HUES6 (cell line): Measurements from ENCODE around the gene TTC9B.

ENCODE experiments used
- H3K27ac ChIP-seq: 2 replicates; pipeline ENCODE4 v1.7.0; 2013; ENCODE audit warnings: low read depth, mild to moderate bottlenecking, low read length, inconsistent platforms
- H3K27me3 ChIP-seq: 2 replicates; pipeline ENCODE4 v1.6.1; 2013; ENCODE audit warnings: low read length; ENCODE audit not compliant: control insufficient read depth, insufficient read depth
- H3K36me3 ChIP-seq: 2 replicates; pipeline ENCODE4 v1.6.1; 2013; ENCODE audit warnings: low read length; ENCODE audit not compliant: control insufficient read depth, insufficient read depth
- H3K4me1 ChIP-seq: 2 replicates; pipeline ENCODE4 v1.6.1; 2013; ENCODE audit warnings: low read length; ENCODE audit not compliant: control insufficient read depth, insufficient read depth
- H3K4me3 ChIP-seq: 2 replicates; pipeline ENCODE4 v1.5.1; 2013; ENCODE audit warnings: low read depth, low read length
- H3K9ac ChIP-seq: one replicate; pipeline ENCODE4 v1.6.1; 2013; ENCODE audit warnings: mild to moderate bottlenecking, low read length
- H3K9me3 ChIP-seq: 2 replicates; pipeline ENCODE4 v1.6.1; 2013; ENCODE audit warnings: low read depth, low read length; ENCODE audit not compliant: control insufficient read depth, insufficient read depth

Gene TTC9B

GRCh38 chr19:40217934-40218890 is at the start of gene TTC9B:
Gene TTC9B, minus strand, starts transcription at chr19:40218384. Its CDS starts 3 bp downstream, at chr19:40218381.
- Histone ChIP-seq H3K9ac (no peak within 1 kb of the TSS), H3K36me3 (no peaks in the 10 kb centered on the region), H3K9me3 (no peaks in the 10 kb centered on the region), H3K4me1 (peaks cover 8% of the 10 kb centered on the region; the same call in 1 of the 2 replicates), H3K4me3 (peak within 1 kb of the TSS; percentile 49), H3K27ac (no peak within 1 kb of the TSS), H3K27me3 (peaks cover 55% of the 10 kb centered on the region)

DNA sequence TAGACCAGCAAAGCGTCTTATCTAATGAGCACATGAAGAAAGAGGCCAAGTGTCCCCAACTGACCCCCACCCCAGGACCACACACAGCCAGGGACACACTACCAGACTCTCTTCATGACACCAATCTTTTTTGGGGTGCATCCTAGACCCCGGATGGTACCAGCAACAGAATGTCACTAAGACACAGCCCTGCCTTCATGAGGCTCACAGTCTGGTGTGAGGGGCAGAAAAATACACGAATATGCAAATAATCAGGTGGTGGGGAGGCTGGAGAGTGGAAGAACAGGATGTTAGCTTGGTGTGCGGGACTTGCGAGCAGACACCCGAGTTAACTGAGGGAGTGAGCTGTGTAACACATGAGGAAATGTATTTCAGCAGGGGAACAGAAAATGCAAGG is 49.4 kb upstream of the TTC9B start:
- Histone ChIP-seq H3K27ac (no peak overlapping the region), H3K9me3 (no peaks in the 10 kb centered on the region), H3K4me3 (no peak overlapping the region), H3K4me1 (peaks cover 28% of the 10 kb centered on the region), H3K27me3 (no peaks in the 10 kb centered on the region), H3K36me3 (peaks cover 35% of the 10 kb centered on the region), H3K9ac (no peak overlapping the region)

DNA sequence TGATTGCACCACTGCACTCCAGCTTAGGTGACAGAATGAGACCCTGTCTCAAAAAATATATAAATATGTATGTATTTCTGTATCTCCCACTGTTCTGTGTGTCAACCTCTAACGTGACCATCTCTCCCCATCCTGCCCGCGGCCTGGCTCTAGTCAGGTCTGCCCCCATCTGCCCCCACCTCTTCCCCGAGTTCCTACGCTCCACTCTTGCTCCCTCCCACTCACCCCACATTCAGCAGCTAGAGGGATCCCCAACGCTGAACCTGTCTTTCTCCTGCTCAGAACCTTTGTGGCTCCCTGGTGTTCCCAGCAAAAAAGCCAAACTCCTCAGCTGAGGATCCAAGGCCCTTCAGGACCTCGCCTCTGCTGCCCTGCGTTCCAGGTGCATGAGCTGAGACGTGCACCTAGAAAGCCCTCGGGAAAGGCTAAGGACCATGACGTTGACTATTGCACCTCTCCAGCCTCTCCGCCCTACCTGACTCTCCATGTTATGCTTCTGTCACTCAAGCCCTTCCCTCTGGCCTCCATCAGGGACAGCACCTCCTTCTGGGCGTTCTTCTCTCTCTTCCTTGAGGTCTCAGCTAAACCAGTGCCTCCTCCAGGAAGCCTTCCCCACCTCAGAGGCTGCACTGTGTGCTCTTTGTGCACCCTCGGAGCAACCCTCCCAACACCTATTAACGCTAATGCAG is 48.9 kb upstream of the TTC9B start:
- peaks cover 36% of the 10 kb centered on the region for H3K36me3 ChIP-seq
- peaks cover 28% of the 10 kb centered on the region for H3K4me1 ChIP-seq
- no peaks in the 10 kb centered on the region for H3K9me3 ChIP-seq
- no peaks in the 10 kb centered on the region for H3K27me3 ChIP-seq
- H3K9ac ChIP-seq: no peak overlapping the region
- no peak overlapping the region for H3K27ac ChIP-seq
- H3K4me3 ChIP-seq: no peak overlapping the region

GRCh38 chr19:40266119-40266518 is 47.9 kb upstream of the TTC9B start:
- Histone ChIP-seq H3K4me1 (peaks cover 28% of the 10 kb centered on the region), H3K9me3 (no peaks in the 10 kb centered on the region), H3K36me3 (peaks cover 36% of the 10 kb centered on the region), H3K27ac (0 out of 2 replicates have a peak overlapping the region, but pooled peaks have one; percentile 51), H3K27me3 (no peaks in the 10 kb centered on the region), H3K9ac (no peak overlapping the region), H3K4me3 (no peak overlapping the region)

DNA sequence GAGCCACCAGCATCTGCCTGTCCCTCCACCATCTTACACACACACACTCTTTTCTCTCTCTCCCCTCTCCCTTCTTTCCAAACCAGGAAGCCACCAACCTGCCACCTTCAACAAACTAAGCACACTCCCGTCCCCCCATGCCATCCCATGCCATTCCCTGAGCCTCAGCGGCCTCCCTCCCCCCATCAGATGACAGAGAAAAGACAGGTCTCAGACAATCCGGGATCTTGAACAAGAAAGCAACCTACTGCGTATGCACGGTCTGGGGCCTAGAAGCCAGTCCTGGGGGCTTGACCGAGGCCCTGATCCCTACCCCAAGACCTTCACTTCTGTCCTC is 47.5 kb upstream of the TTC9B start:
- Histone ChIP-seq H3K27ac (0 out of 2 replicates have a peak overlapping the region, but pooled peaks have one; percentile 51), H3K36me3 (peaks cover 36% of the 10 kb centered on the region), H3K27me3 (no peaks in the 10 kb centered on the region), H3K9me3 (no peaks in the 10 kb centered on the region), H3K4me3 (no peak overlapping the region), H3K4me1 (peaks cover 28% of the 10 kb centered on the region), H3K9ac (no peak overlapping the region)

DNA sequence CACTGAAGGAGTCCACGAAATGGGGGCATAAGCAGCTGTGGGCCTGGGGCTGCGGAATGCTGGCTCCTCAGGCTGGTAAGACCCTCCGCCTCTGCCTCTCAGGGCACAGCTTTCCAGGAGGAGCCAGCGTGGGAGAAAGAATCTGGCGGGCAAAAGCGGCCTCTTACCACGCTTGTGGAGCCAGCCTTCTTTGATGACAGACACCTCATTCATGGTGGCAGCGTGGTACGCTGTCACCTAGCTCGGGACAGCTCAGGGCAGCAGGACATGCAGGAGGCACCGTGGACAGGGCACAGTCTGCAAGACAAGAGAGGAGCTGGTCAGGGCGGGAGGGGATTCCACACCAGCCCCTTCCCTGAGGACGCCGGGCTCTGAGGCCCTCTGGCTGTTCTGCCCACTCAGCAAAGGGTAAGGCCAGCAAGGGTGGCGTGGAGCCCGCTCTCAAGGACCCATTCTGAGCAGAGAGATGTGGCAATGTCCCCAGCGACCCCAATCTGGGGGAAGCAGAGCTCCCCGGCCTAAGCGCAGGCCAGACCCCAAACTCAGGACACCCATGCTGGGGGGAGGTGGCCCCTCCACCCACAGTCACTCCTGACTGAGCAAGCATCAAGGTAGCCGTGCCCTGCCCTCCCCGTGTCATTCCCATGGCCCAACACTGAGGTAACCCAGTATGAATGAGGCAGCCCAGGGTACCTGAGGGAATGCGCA is 47.0 kb upstream of the TTC9B start:
- Histone ChIP-seq H3K27ac (no peak overlapping the region), H3K4me3 (no peak overlapping the region), H3K9ac (no peak overlapping the region), H3K4me1 (peaks cover 26% of the 10 kb centered on the region), H3K36me3 (peaks cover 36% of the 10 kb centered on the region), H3K27me3 (no peaks in the 10 kb centered on the region), H3K9me3 (no peaks in the 10 kb centered on the region)

- H3K4me3 ChIP-seq: no peak overlapping the region
- H3K36me3 ChIP-seq: peaks cover 34% of the 10 kb centered on the region
- peaks cover 21% of the 10 kb centered on the region for H3K4me1 ChIP-seq
- H3K9ac ChIP-seq: peak overlapping the region; percentile 1
- no peak overlapping the region for H3K27ac ChIP-seq
- no peaks in the 10 kb centered on the region for H3K9me3 ChIP-seq
- H3K27me3 ChIP-seq: no peaks in the 10 kb centered on the region
Observed at GRCh38 chr19:40264314-40265054, 46.3 kb upstream of the TTC9B start.

DNA sequence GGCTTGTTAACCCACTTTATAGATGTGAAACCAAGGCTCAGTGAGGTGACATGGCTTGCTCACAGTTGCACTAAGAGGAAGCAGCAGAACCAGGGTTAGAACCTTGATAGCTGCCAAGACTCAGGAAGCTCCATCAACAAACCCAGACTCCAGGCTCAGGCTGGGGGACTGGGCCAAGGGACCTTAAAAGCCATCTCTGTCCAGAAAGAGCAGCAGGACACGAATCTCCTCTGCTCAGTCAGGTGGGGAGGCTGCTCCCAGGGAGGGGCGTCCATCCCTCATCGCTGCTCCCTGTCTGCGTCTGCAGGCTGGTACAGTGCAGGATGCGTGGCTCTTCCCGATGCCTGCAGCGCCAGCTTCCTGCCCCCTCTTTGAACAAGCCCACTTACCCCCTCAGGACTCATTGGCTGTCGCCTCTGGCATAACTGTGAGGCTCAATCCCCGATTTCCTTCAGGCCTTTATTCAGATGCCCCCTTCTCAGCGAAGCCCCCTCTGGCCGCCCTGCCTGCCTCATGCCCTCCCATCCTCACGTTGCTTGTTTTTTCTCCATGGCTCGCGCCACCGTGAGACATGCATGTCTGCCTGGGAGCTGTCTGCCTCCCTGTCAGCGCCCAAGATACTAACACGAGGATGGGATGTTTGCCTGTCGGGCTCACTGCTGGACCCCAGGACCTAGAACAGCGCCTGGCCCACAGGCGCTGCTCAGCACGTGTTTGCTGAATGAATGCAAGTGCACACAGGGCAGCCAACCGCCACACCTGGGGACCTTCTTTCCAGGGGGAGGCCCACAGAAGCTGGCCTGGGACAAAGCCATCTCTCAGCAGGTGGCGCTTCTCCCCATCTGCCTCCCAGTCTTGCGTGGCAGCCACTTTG is 45.5 kb upstream of the TTC9B start:
- Histone ChIP-seq H3K4me3 (no peak overlapping the region), H3K9ac (no peak overlapping the region), H3K27me3 (no peaks in the 10 kb centered on the region), H3K9me3 (no peaks in the 10 kb centered on the region), H3K4me1 (peaks cover 21% of the 10 kb centered on the region), H3K36me3 (peaks cover 33% of the 10 kb centered on the region), H3K27ac (no peak overlapping the region)

GRCh38 chr19:40262422-40262821 is 44.2 kb upstream of the TTC9B start:
- H3K36me3 ChIP-seq: peaks cover 36% of the 10 kb centered on the region
- H3K4me3 ChIP-seq: no peak overlapping the region
- H3K27ac ChIP-seq: no peak overlapping the region

DNA sequence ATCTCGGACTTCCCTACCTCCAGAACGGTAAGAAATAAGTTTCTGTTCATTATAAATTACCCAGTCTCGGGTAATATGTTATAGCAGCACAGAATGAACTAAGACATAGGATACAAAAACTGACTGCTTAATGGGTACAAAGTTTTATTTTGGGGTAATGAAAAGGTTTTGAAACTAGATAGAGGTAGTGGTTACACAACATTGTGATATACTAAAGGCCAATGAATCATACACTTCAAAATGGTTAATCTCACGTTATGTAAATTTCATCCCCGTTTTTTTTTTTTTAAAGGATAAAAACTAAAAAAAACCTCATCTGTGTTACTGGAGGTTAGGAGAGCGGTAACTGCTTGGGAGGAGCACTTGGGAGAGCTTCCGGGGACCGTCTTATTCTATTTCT is 43.4 kb upstream of the TTC9B start:
- H3K36me3 ChIP-seq: peaks cover 44% of the 10 kb centered on the region
- H3K9me3 ChIP-seq: no peaks in the 10 kb centered on the region
- H3K9ac ChIP-seq: no peak overlapping the region

More at GRCh38 chr19:40262422-40262821, 44.2 kb upstream of the TTC9B start:
- no peaks in the 10 kb centered on the region for H3K9me3 ChIP-seq
- no peak overlapping the region for H3K9ac ChIP-seq
- H3K27me3 ChIP-seq: no peaks in the 10 kb centered on the region
- peaks cover 9% of the 10 kb centered on the region; the same call in 1 of the 2 replicates for H3K4me1 ChIP-seq

More for the DNA sequence above, 43.4 kb upstream of the TTC9B start:
- H3K4me1 ChIP-seq: peaks cover 4% of the 10 kb centered on the region; the same call in 1 of the 2 replicates
- H3K27me3 ChIP-seq: no peaks in the 10 kb centered on the region
- H3K4me3 ChIP-seq: no peak overlapping the region
- H3K27ac ChIP-seq: no peak overlapping the region
